G401.6 (cell line): Measurements from ENCODE around the gene S100A11.
"Not testable (repeated sequence)": the region's sequence is repeated elsewhere in the genome, so short reads cannot be mapped to it uniquely, and the experiment has no call there.

Source experiments
- FAIRE-seq: peaks from 2 replicates; lab custom pipeline; 2012; peaks lifted over from hg19 to GRCh38; lab: Jason Lieb, UNC

The S100A11 gene

DNA sequence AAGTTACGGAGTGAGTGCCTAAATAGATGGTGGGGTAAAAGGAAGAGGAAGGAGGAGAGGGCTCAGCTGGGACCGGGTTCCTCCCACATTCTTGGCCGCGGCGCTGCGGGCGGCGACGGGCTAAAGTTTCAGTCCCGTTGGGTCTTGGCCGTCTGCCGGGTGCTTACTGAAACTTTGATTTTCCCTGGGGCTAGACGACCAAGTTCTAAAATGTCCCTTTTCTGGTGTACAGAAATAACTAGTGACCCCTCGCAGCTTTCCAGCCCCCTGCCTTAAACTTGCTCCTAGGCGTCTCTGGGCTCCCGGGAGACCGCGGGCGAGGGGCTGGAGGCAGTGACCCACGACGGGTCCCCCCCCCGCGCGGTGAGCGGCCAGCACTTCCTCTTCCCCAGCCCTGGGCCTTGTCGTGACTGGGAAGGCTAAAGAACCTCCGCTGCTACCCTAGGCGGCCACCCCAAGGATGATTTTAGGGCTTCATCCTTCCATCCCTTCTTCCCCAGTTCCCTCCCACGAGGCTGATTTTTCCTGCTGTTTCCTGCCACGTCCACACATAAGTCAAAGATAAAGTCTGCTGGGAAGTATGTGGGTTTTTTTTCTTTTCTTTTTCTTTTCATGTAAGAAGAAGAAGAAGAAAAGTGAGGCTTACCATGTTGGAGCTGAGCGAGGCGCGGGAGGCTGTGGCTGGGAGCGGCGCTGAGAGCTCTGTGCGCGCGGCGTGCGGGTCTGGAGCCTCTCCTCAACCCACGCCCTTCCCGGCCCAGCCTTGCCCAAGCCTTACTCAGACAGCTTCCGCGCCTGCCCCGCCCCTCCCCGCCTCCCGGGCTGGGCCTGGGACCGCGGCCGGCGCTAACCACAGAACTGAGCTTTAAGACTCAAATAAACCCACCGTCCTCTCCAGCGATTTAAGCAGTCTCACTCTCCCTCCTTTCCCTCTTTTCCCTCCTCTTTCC, at the start of gene S100A11:
Gene S100A11 (minus strand): TSS at position 738 of the 950 bp plus-strand sequence. CDS start 89 bp downstream, at position 649.
- FAIRE-seq = no peak

DNA sequence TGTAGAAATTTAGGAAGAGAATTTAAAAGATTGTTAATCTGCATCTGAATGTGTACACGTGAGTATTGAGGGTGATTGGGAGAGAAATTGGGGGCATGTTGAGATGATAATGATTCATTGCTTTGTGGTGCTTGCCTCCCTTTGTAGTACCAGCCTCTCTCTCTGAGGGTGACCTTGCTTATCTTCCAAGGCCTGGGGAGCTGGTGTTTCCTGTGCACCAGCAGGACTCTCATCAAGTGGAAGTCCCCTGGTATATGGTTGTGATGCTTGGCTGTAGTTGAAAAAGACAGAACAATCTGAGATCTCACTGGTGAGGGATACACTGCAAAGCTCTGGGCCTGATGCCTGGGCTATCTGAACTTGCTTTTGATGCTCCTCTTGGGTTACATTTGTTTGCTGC, 48.0 kb upstream of the S100A11 start:
- FAIRE-seq = no peak

DNA sequence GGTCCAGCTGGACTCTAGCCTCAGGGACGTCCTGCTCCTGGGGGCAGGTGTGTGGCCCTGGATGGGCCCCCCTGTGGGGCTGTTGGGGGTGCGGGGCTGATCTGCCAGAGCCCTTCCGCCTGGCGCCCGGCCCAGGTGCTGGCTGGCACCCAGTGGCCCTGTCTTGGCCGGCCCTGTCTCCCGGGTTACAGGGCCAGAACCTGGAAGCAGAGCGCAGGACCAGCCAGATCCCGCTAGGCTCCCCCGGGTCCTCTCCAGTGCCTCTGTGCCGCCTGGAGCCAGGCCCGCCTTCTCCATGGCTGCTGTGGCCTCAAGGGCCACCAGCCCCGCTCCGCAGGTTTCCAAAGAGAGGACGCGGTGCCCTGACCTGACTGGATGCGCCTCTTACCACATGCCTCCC, 44.2 kb upstream of the S100A11 start:
- not testable (repeated sequence) for FAIRE-seq

DNA sequence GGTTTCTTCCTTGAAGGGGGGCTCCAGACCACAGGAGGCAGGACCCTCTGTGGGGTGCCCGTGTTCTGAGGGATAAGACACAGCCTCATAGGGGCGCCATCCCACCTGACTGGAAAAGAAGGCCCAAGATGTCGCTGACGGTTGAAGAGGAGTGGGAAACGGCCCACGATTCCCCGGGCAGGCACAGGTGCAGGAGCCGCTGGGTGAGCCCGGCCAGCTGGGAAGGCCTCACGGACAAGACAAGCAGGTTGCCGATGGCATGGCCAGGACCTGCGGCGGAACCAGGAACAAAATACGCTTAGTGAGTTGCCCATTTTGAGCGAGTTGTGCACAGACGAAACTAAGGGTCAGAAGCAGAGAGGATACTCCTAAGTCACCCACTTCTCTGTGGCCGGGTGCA, 43.7 kb upstream of the S100A11 start:
- not testable (repeated sequence) for FAIRE-seq

DNA sequence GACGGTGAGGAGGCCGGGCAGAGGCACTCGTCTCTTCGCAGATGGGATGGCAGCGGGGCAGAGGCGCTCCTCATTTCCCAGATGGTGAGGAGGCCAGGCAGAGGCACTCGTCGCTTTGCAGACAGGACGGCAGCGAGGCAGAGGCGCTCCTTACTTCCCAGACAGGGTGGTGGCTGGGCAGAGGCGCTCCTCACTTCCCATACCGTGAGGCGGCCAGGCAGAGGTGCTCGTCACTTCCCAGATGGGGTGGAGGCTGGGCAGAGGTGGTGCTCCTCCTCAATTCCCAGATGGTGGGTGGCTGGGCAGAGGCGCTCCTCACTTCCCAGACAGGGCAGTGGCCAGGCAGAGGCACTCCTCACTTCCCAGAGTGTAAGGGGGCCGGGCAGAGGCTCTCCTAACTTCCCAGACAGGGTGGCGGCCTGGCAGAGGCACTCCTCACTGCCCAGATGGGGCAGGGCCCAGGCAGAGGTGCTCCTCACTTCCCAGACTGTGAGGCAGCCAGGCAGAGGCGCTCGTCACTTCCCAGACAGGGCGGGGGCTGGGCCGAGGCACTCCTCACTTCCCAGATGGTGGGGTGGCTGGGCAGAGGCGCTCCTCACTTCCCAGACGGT, 42.1 kb upstream of the S100A11 start:
- no peak for FAIRE-seq

DNA sequence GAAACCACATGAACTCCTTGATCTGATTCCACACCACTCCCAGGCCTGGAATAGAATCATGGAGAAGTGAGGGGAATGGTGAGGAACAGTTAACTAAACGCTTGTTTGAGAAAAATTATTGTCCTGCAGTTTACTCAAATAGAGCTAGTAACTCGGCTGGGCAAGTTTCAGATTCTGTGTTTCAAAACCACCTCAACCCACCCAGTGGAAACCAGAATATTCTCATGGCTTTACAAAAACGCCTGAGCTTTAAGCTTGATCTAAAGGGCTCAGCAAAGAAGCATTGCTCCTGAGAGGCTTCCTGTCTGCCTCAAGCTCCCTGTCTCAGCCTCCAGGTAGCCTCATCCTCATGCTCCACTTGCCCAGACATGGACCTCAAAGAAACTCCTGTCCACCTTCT, 35.5 kb upstream of the S100A11 start:
- no peak for FAIRE-seq

DNA sequence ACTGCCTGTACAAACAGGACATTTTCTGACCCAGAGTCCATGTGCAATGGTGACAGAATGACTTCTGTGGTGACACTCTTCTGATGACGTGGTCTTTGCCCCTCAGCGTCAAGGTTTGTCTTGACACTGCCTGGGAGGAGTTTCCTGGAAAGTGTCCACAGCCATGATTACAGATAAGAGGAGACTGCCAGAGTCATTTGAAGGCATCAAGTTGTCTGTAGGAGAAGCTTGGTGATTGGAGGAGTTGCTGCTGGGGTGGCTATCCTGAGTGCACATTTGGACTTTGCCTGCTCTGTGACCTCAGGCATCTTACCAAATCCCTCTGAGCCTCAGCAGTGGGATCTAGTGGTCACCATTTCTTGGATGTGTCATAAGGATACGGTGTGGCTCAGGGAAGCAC, 34.3 kb upstream of the S100A11 start:
- FAIRE-seq = no peak

DNA sequence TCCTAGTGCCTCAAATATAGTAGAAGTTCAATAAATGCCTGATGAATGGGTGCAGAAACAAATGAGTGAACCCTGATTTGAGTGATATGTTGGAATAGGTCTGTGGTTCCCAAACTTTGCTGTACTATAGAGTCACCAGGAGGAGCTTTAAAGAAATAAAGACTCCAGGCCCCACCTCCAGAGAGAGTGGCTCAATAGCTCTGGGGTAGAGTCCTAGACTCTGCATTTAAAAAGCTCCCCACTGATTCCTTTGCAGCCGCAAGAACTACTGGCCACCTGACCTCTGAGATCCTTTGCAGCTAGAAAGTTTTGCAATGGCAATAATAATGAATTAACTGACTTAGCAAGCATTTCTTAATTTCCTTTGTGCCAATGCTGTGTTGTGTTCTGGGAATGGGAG, 31.1 kb upstream of the S100A11 start:
- FAIRE-seq = no peak

DNA sequence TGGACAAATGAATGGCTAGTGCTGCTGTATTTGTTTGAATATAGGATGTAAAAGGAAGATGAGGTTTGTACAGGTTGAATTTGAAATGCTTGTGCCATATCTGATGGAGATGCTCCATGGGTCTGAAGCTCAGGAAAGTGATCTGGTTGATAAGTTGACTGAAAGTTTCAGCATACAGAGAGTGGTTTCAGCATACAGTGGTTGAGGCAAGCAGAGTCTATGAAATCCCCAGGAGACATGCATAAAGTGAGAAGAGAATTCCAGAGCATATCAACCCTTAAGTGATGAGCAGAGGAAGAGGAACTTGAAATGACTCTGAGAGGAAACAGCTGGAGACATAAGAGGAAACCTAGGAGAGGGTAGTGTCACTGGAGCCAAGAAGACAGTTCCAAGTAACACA, 30.3 kb upstream of the S100A11 start:
- FAIRE-seq = no peak

DNA sequence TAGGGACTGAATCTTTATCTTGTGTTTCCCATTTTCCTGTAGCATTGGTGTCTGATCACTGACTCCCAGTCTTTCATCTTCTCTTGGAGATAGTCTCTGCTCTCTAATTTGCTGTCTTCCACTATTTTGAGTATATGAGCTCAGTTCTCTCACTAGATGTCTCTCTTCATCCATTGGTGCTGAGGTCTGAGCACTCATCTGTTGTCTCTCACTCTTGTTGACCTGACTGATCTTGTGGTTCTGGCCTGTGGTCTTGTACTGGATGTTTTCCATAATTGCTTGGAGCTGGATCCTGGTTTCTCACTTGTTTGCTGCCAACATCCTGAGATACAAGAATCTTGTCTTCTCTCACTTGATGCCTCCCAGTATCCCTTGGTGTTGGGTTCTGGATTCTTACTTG, 25.1 kb upstream of the S100A11 start:
- no peak for FAIRE-seq

DNA sequence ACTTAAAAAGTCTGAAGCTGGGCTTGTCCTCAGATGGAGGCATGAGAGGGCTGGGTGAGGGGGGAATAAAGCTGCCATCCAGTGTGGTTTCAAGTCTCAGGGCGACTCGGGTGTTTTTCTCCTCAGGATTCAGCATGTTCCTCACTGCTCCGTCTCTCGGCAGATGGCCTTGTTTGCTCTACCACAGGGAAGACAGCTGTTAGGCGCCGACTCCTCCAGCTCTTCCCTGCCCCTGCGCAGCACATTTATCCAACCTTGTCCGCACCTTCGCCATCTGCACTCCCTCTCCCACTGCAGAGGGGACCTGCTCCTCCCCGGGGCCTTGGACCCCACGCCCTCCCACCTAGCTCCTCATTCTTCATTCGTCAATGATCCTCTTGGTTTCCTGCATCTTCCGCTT, 16.6 kb upstream of the S100A11 start:
- no peak for FAIRE-seq

DNA sequence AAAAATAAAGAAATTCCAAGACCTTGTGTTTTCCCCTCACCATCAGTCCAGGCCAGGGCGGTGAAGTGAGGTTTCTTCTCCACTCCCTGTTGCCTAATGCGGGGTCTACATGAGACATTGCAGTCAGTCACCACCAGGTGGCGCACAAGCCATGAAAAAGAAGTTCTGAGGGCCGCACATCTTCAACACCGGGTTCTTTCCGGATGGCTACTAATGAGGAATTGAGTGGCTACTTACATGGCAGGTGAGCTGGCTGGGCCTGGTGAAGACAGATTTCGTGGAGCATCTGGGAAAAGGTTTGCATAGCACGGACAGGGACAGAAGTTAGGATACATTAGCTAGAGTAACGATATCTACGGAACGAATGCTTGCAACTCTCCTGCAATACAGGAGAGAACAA, 15.8 kb upstream of the S100A11 start:
- no peak for FAIRE-seq

DNA sequence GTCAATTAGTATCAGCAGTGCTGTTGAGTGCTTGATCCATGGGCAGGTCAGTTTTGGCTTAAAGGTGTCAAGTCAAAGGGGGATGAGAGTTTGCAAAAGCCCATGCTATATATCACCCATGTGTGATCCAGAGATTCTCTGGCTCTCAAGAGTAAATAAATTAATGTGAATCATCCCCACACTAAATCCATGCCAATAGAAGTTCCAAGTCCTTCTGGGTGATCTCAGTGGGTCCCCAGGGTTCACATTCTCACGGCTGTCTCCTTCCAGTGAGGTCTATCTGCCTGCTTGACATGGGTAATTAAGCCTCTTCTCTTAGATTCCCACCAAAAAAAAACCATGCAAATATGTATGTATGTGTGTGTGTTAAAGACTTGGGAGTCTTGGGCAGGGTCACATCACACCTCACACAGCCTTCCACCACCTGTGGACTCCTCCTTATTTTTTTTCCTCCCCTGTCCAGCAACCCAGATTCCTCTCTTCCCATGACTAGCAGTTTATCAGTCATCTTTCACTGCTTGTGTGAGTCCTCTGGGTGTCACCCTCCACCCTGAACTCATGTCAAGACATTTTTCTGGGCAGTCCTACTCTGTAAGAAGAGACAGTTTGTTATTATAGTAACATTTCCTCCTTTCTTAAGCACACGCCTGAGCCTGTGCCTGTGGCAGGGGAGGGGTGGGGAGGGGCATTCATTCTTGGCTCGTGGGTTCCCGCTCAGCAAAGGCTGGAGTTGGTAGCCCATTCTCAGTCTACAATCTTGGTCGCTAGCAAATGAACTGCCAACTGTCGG, 14.3 kb upstream of the S100A11 start:
- FAIRE-seq = no peak

DNA sequence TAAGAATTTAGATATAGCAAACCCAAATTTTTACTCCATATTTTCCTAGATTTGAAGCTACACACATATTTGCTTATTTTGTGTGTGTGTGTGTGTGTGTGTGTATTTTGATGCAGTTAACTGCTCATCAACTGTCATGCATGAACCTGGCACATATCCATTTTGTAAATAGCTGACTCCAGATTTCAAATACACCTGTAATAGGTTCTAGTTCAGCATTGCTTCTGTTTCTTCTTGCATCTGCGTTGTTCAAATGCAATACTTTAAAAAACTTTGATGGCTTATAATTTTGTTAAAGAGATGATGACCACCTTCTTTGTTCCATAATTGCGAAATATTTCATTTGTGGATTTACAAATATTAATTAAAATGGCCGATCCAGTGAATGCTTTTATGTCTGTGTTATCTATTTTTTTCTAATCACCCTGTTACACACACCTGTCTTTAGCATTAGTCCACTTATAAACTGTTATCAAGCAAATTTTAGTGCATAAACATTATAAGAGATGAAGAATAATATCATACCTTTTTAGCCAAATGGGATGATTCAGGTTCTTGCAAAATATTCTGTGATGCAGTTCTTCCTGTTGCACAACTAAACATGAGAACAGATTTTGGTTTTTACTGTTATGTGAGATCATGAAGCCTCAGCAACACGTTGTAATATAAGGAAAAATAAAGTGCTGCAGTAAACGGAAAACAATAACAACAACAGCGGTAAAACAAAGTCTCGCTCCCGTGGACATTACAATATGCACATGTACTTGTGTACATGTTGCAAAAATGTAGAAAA, 12.7 kb upstream of the S100A11 start:
- FAIRE-seq = no peak

DNA sequence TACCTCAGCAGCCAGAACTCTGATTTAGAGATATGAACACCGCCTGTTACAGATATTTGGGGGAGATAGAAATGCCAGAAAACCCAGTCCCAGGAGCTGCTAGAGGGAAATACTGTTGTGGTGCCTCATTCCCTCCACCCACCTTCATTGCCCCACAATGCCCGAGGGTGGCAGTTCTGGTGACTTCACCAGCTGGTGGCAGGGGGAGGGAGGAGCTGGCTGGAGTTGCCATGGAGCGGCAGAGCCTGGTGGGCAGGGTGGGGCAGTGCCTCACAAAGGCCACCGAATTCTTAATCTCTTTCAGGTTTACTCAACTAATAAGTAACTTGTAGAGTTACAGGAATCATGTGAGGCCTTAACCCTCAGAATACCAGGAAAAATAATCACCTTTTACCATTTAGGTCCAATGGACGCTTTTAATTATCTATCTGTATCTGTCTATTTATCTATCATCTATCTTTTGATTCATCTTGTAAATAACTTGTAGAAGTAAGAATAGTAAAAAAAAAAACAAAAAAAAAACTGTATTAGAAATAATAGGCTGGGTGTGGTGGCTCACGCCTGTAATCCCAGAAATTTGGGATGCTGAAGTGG, 11.7 kb upstream of the S100A11 start:
- no peak for FAIRE-seq

DNA sequence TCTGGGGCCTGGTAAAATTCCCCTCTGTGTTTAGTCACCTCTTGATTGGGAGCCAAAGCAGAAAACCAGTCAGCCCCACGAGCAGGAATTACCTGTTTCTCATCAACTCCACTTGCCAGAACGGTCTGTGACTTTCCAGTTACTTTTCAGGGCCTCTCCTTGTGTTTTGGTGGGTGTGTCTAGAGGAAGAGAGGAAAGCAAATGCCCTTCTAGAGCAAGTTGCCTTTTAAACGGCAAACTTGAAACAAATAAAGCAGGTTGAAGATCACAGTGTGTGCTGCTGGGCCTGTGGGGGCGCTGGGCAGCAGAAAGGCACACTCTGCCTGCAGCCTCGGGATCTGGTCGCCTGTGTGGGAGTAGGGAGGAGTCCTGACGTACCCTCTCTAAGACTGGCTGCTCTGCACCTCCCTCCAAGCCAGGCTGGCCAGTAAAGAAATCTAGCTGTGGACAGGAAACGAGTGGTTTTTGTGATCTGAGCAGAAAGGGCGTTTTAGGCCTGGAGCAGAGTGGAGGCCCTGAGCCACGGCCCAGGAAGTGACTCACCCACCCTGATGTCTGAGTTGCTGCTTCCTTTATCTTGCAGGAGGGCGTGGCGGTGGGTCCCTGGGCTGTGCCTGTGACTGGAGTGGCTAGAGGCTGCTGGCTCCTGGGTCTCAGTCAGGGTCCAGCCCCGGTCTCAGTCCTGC, 11.1 kb upstream of the S100A11 start:
- FAIRE-seq = no peak

DNA sequence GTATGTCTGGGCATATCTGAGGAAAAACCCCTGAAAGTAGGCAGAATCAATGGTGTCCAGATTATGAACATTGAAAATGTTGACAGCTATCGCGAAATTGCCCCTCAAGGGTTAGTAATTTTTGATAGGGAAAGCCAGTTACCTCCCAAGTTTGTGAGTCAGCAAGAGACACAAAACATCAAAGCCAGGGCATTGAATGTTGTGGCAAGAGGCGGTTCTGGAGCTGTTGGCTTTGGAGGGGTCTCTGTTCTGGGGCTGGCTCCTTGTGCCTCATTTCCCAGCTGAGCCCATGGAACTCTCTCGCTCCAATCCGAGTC, 10.6 kb upstream of the S100A11 start:
- no peak for FAIRE-seq

DNA sequence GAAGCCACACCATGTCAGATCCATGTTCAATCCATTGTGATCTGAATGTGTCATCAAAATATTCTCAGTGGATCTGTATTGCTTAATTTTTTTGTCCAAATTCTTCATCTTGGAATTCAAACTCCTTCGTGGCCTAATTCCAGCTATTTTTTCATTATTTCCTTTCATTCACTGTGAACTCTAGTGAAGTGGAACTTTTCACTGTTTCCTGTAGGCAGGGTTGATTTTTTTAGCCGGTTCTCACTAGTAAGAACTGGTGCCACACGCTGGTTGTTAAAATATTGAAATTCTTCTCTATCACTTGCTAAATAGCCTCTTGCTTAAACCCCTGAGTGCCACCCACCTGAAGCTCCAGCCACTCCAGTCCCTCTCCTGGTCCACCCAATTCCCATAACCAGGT, 7.6 kb upstream of the S100A11 start:
- no peak for FAIRE-seq

DNA sequence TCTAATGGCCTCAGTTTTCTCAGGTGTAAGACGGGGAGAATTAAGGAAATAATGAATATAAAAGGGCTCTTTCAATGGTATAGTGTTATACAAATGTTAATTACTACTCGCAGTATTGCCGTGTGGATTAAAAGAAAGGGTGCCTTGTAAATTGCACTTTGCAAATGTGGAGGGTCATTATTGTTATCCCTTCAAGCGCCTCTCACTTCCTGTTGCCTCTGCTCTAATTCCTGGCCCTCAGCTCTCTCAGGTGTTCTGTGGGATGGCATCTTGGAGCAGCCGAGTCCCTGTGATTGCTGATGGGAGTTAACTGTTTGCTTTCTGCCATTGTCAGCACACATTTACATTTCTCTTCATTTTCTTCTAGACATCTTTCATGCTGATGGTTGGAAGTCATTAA, 7.1 kb upstream of the S100A11 start:
- no peak for FAIRE-seq

DNA sequence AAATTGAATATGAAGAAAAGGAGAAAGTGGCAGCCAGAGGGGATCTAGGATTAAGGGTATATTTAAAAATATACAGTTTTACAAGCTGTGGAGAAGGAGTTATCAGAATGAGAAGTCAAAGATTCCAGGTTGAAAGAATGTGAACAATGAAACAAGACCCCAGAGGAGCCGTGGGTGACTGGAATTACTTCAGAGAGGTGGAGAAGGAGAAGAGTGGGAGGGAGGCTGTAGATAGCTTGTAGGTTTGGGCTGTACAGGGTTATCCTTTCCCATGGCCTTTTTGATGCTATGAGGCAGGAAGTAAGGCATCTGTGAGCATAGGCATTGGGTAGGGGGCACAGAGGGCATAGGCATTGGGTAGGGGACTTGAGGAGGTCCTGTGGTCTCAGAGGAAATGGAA, 5.2 kb upstream of the S100A11 start:
- FAIRE-seq = no peak

DNA sequence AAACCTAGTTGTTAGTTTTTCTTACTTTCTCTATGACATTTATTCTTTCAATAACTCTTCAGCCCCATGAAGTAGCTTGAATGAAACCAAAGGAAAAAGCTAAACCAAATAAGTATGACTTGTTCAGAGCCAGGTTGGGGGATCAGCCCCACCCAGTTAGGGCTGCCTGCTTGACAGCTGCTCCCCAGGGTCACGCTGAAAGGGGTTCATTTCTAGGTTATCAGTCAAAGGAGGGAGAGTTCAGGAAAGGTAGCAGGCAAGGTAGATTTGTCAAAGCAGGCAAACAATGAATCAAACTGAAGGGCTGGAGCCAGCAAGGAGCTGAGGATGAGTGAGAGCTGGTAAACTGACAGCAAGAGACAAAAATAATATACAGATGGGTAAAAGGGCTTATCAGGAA, 3.1 kb upstream of the S100A11 start:
- FAIRE-seq = no peak
